ENCODE data around the gene TMPRSS6. TPM values are rescaled to one million over a fixed set of nuclear protein-coding genes. Genes with fewer than 3 reads are reported as not detected.

Gene TMPRSS6
- total RNA-seq, 1 donor from 2014 or later = not detected

GRCh38 chr22:37067428-37067827 lies 42.1 kb downstream of the TMPRSS6 start:
- H3K9me3 ChIP-seq = no peaks in the 10 kb centered on the region
- intact Hi-C loops (cut with DNase I) = no loop called here
- H3K4me1 ChIP-seq = no peaks in the 10 kb centered on the region
- H3K4me3 ChIP-seq = no peak overlapping the region
- peaks cover 10% of the 10 kb centered on the region for H3K27me3 ChIP-seq
- no peak overlapping the region for H3K27ac ChIP-seq
- TF ChIP-seq CTCF (IDR thresholded peaks at IDR 0.05) (no peak), POLR2AphosphoS5 (IDR thresholded peaks at IDR 0.05; ENCODE audit: insufficient read depth in 1 of 2, low read depth in 1 of 2) (no peak), POLR2A (IDR thresholded peaks at IDR 0.05) (no peak)
- DNase-seq (ENCODE audit: extremely low spot score in 2 of 2) = no peak
- H3K36me3 ChIP-seq = no peaks in the 10 kb centered on the region

- peaks cover 10% of the 10 kb centered on the region for H3K27me3 ChIP-seq
Measured at GRCh38 chr22:37065961-37066360, 43.6 kb downstream of the TMPRSS6 start.

GRCh38 chr22:37065180-37065579 lies 44.3 kb downstream of the TMPRSS6 start:
- H3K9me3 ChIP-seq = no peaks in the 10 kb centered on the region
- intact Hi-C loops (cut with DNase I) = no loop called here
- H3K27me3 ChIP-seq = peaks cover 10% of the 10 kb centered on the region
- TF ChIP-seq CTCF (IDR thresholded peaks at IDR 0.05) = no peak
- H3K4me3 ChIP-seq = no peak overlapping the region
- H3K4me1 ChIP-seq = no peaks in the 10 kb centered on the region
- DNase-seq (ENCODE audit: extremely low spot score in 2 of 2) = no peak
- H3K36me3 ChIP-seq = peaks cover 0 to 7% of the 10 kb centered on the region in 2 donors
- H3K27ac ChIP-seq = no peak overlapping the region

More at GRCh38 chr22:37065961-37066360, 43.6 kb downstream of the TMPRSS6 start:
- Histone ChIP-seq H3K4me1 (no peaks in the 10 kb centered on the region), H3K4me3 (no peak overlapping the region), H3K36me3 (no peaks in the 10 kb centered on the region), H3K27ac (no peak overlapping the region), H3K9me3 (no peaks in the 10 kb centered on the region)
- no peak for TF ChIP-seq CTCF (IDR thresholded peaks at IDR 0.05)
- no peak for DNase-seq (ENCODE audit: extremely low spot score in 2 of 2)
- intact Hi-C loops (cut with DNase I) = no loop called here

- Histone ChIP-seq H3K4me3 (no peak overlapping the region), H3K36me3 (peaks cover 0 to 7% of the 10 kb centered on the region in 2 donors), H3K4me1 (no peaks in the 10 kb centered on the region), H3K9me3 (no peaks in the 10 kb centered on the region), H3K27ac (no peak overlapping the region), H3K27me3 (peaks cover 8% of the 10 kb centered on the region)
- no peak for DNase-seq (ENCODE audit: extremely low spot score in 2 of 2)
- intact Hi-C loops (cut with DNase I) = no loop called here
- TF ChIP-seq POLR2AphosphoS5 (IDR thresholded peaks at IDR 0.05; ENCODE audit: insufficient read depth in 1 of 2, low read depth in 1 of 2) = no peak
- no peak for TF ChIP-seq CTCF (IDR thresholded peaks at IDR 0.05)
- TF ChIP-seq POLR2A (IDR thresholded peaks at IDR 0.05) = no peak
Measured at GRCh38 chr22:37064553-37064952, 45.0 kb downstream of the TMPRSS6 start.

- TF ChIP-seq CTCF (IDR thresholded peaks at IDR 0.05) (no peak), POLR2A (IDR thresholded peaks at IDR 0.05) (no peak), POLR2AphosphoS5 (IDR thresholded peaks at IDR 0.05; ENCODE audit: insufficient read depth in 1 of 2, low read depth in 1 of 2) (no peak)
- H3K4me3 ChIP-seq = no peak overlapping the region
- H3K36me3 ChIP-seq = peaks cover 0 to 10% of the 10 kb centered on the region in 2 donors
- no peak overlapping the region for H3K27ac ChIP-seq
- no peak for DNase-seq (ENCODE audit: extremely low spot score in 2 of 2)
- no peaks in the 10 kb centered on the region for H3K27me3 ChIP-seq
- H3K9me3 ChIP-seq = no peaks in the 10 kb centered on the region
- intact Hi-C loops (cut with DNase I) = no loop called here
- H3K4me1 ChIP-seq = no peaks in the 10 kb centered on the region
Measured at GRCh38 chr22:37063431-37064420, 45.8 kb downstream of the TMPRSS6 start.
